Measurements from ENCODE around the gene SNX17.

DNA sequence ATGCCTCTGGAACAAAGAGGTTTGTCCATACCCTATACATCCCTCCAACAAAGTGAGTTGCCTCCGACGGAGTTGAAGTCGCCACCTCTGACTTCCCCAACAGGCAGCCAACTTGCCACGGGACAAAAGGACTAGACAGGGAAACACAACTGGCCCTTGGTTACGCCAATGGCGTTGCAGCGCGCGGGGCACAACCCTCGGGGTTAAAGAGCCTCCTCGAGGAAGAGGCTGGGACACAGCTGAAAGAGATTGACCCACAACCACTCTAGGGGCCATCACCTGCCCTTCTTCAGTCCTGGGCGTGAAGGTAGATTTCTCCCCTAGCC is 14.4 kb upstream of the SNX17 start:
- TF ChIP-seq, protein P1, sequence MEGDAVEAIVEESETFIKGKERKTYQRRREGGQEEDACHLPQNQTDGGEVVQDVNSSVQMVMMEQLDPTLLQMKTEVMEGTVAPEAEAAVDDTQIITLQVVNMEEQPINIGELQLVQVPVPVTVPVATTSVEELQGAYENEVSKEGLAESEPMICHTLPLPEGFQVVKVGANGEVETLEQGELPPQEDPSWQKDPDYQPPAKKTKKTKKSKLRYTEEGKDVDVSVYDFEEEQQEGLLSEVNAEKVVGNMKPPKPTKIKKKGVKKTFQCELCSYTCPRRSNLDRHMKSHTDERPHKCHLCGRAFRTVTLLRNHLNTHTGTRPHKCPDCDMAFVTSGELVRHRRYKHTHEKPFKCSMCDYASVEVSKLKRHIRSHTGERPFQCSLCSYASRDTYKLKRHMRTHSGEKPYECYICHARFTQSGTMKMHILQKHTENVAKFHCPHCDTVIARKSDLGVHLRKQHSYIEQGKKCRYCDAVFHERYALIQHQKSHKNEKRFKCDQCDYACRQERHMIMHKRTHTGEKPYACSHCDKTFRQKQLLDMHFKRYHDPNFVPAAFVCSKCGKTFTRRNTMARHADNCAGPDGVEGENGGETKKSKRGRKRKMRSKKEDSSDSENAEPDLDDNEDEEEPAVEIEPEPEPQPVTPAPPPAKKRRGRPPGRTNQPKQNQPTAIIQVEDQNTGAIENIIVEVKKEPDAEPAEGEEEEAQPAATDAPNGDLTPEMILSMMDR (IDR thresholded peaks at IDR 0.05), result no peak
- TF ChIP-seq POLR2A (IDR thresholded peaks at IDR 0.05), result no peak
